ENCODE results near the gene CDH24.

Gene CDH24

GRCh38 chr14:23056956-23057756 lies at the start of gene CDH24:
CDH24 (minus strand) TSS chr14:23057520; CDS start chr14:23055733, 1,787 bp downstream.
- peak; percentile 69 to 78 for DNase-seq

- DNase-seq = no peak
These were observed 49.4 kb upstream of the CDH24 start for GRCh38 chr14:23106747-23107045.

GRCh38 chr14:23105348-23105824 lies 48.1 kb upstream of the CDH24 start:
- no peak for DNase-seq

- DNase-seq = no peak
These were observed 47.4 kb upstream of the CDH24 start, which contains the start of gene CIROP for GRCh38 chr14:23104591-23105347. CIROP (minus strand) TSS chr14:23104989; CDS start chr14:23104920, 69 bp downstream.

- no peak for DNase-seq
These were observed 46.8 kb upstream of the CDH24 start for GRCh38 chr14:23104070-23104590.

- no peak for DNase-seq
These were observed 46.3 kb upstream of the CDH24 start for GRCh38 chr14:23103581-23103980.

GRCh38 chr14:23102801-23103200 lies 45.5 kb upstream of the CDH24 start:
- DNase-seq = no peak

- no peak for DNase-seq
These were observed 44.8 kb upstream of the CDH24 start for GRCh38 chr14:23101986-23102625.

- DNase-seq = no peak
These were observed 44.1 kb upstream of the CDH24 start for GRCh38 chr14:23101213-23101970.

GRCh38 chr14:23099212-23099861 lies 42.0 kb upstream of the CDH24 start:
- DNase-seq = no peak

- no peak for DNase-seq
These were observed 40.5 kb upstream of the CDH24 start for GRCh38 chr14:23097786-23098185.

GRCh38 chr14:23095196-23096108 lies 38.1 kb upstream of the CDH24 start, which contains the start of gene C14orf119:
C14orf119 (plus strand) TSS chr14:23095505; CDS start chr14:23097659, 2,154 bp downstream.
- DNase-seq = peak in 1 of 2 donors; percentile 100

GRCh38 chr14:23094666-23095195 lies 37.4 kb upstream of the CDH24 start, which contains the start of gene ACIN1:
ACIN1 (minus strand) TSS chr14:23095136; CDS start chr14:23095112, 24 bp downstream.
- peak; percentile 76 to 100 for DNase-seq

- no peak for DNase-seq
These were observed 36.8 kb upstream of the CDH24 start for GRCh38 chr14:23093991-23094665.

GRCh38 chr14:23093526-23093925 lies 36.2 kb upstream of the CDH24 start:
- DNase-seq = no peak

GRCh38 chr14:23093104-23093503 lies 35.8 kb upstream of the CDH24 start:
- no peak for DNase-seq

GRCh38 chr14:23091294-23092225 lies 34.2 kb upstream of the CDH24 start:
- no peak for DNase-seq

- no peak for DNase-seq
These were observed 32.9 kb upstream of the CDH24 start for GRCh38 chr14:23090254-23090636.

Data from stimulated activated CD4-positive, alpha-beta T cell treated with anti-CD3 and anti-CD28 coated beads, Interleukin-2, amount 100 ng/mL, for 24 hours (primary cell).